Neural progenitor cell (in vitro differentiated cells): Measurements from ENCODE around the gene KRTAP16-1. TPM values are rescaled to one million over a fixed set of nuclear protein-coding genes. Genes with fewer than 3 reads are reported as not detected.

ENCODE experiments used
- DNase-seq: peaks from one replicate; pipeline ENCODE4 v3.0.0-alpha.2; 2016; ENCODE audit warnings: low spot score
- H2AFZ ChIP-seq: fragments of 200-600 bp; sonication (generic); replicated peaks from 2 replicates; pipeline ENCODE4 v1.6.1; 2016; ENCODE audit warnings: antibody characterized with exemption
- H3F3A ChIP-seq: fragments of 200-600 bp; sonication (generic); 2 replicates; pipeline ENCODE4 v1.6.1; 2016; ENCODE audit warnings: antibody characterized with exemption, low read depth
- H3K27ac ChIP-seq: fragments of 200-600 bp; sonication (generic); 2 replicates; pipeline ENCODE4 v1.5.1; 2016; ENCODE audit warnings: mild to moderate bottlenecking
- H3K27me3 ChIP-seq: fragments of 200-600 bp; sonication (generic); 2 replicates; pipeline ENCODE4 v1.6.1; 2016; ENCODE audit warnings: mild to moderate bottlenecking, moderate library complexity
- H3K36me3 ChIP-seq: fragments of 200-600 bp; sonication (generic); 2 replicates; pipeline ENCODE4 v1.5.1; 2016
- H3K4me1 ChIP-seq: fragments of 200-600 bp; sonication (generic); 2 replicates; pipeline ENCODE4 v1.6.1; 2016; ENCODE audit warnings: mixed run types
- H3K4me2 ChIP-seq: fragments of 200-600 bp; sonication (generic); 2 replicates; pipeline ENCODE4 v1.6.1; 2016
- H3K4me3 ChIP-seq: fragments of 200-600 bp; sonication (generic); 2 replicates; pipeline ENCODE4 v1.5.1; 2016
- H3K79me2 ChIP-seq: fragments of 200-600 bp; sonication (generic); 2 replicates; pipeline ENCODE4 v1.6.1; 2016; ENCODE audit warnings: low read depth
- H3K9ac ChIP-seq: fragments of 200-600 bp; sonication (generic); 2 replicates; pipeline ENCODE4 v1.6.1; 2016
- H3K9me3 ChIP-seq: fragments of 200-600 bp; sonication (generic); 2 replicates; pipeline ENCODE4 v1.5.1; 2016; ENCODE audit warnings: low read depth
- H4K20me1 ChIP-seq: fragments of 200-600 bp; sonication (generic); 2 replicates; pipeline ENCODE4 v1.6.1; 2016; ENCODE audit warnings: low read depth
- H3K27ac Mint-ChIP-seq: 3 replicates; pipeline ENCODE4 v1.8.0; 2021; ENCODE audit warnings: mixed read lengths
- H3K27me3 Mint-ChIP-seq: 2 replicates; pipeline ENCODE4 v1.8.0; 2022; ENCODE audit warnings: low read depth, mild to moderate bottlenecking, inconsistent platforms, moderate library complexity, mixed read lengths; ENCODE audit not compliant: insufficient read depth
- H3K36me3 Mint-ChIP-seq: 3 replicates; pipeline ENCODE4 v1.8.0; 2021; ENCODE audit warnings: mixed read lengths
- H3K4me1 Mint-ChIP-seq: 3 replicates; pipeline ENCODE4 v1.8.0; 2021; ENCODE audit warnings: mixed read lengths
- H3K4me3 Mint-ChIP-seq: 3 replicates; pipeline ENCODE4 v1.8.0; 2021; ENCODE audit warnings: mild to moderate bottlenecking, moderate library complexity, mixed read lengths
- H3K9me3 Mint-ChIP-seq: 3 replicates; pipeline ENCODE4 v1.8.0; 2020; ENCODE audit warnings: mixed read lengths
- CTCF ChIP-seq: fragments of 200-600 bp; sonication (generic); IDR thresholded peaks from 2 replicates; pipeline ENCODE4 v1.5.1; 2017; ENCODE audit warnings: antibody characterized with exemption, mild to moderate bottlenecking
- EZH2 ChIP-seq: fragments of 200-600 bp; sonication (generic); IDR thresholded peaks from 2 replicates; pipeline ENCODE4 v1.6.1; 2017; ENCODE audit warnings: antibody characterized with exemption, mild to moderate bottlenecking, moderate library complexity
- EZH2phosphoT487 ChIP-seq: fragments of 200-600 bp; sonication (generic); IDR thresholded peaks from 2 replicates; pipeline ENCODE4 v1.6.1; 2017; ENCODE audit warnings: antibody characterized with exemption
- total RNA-seq: library from RNA; depleted of rRNA; stranded (reverse); fragments of >200 nt; gene quantifications from 2 replicates; pipeline ENCODE4 v1.2.3, GENCODE V29; 2015; ENCODE audit warnings: low replicate concordance

KRTAP16-1 gene
- total RNA-seq, 1 donor from 2014 or later: not detected

- TF ChIP-seq EZH2phosphoT487: no peak
- no peak for TF ChIP-seq EZH2
- no peak for TF ChIP-seq CTCF
- Mint-ChIP-seq H3K9me3 (no peaks in the 10 kb centered on the region), H3K27me3 (peaks cover 2% of the 10 kb centered on the region), H3K36me3 (no peaks in the 10 kb centered on the region), H3K27ac (no peak overlapping the region), H3K4me1 (no peaks in the 10 kb centered on the region), H3K4me3 (no peak overlapping the region)
- Histone ChIP-seq H3K4me2 (no peak overlapping the region), H2AFZ (no peak overlapping the region), H3K36me3 (no peaks in the 10 kb centered on the region), H3K27me3 (no peaks in the 10 kb centered on the region), H3K27ac (no peak overlapping the region), H3K9me3 (no peaks in the 10 kb centered on the region), H4K20me1 (no peaks in the 10 kb centered on the region), H3K9ac (no peak overlapping the region), H3F3A (no peaks in the 10 kb centered on the region), H3K79me2 (no peaks in the 10 kb centered on the region), H3K4me3 (no peak overlapping the region), H3K4me1 (no peaks in the 10 kb centered on the region)
- no peak for DNase-seq
These were observed 10.5 kb downstream of the KRTAP16-1 start for GRCh38 chr17:41298458-41299135.

GRCh38 chr17:41296846-41297245, 12.3 kb downstream of the KRTAP16-1 start:
- Histone ChIP-seq H3K79me2 (no peaks in the 10 kb centered on the region), H3K4me2 (no peak overlapping the region), H3K36me3 (no peaks in the 10 kb centered on the region), H3K27ac (no peak overlapping the region), H3K9me3 (no peaks in the 10 kb centered on the region), H3K9ac (no peak overlapping the region), H2AFZ (no peak overlapping the region), H3K4me1 (no peaks in the 10 kb centered on the region), H3K4me3 (no peak overlapping the region), H4K20me1 (no peaks in the 10 kb centered on the region), H3F3A (no peaks in the 10 kb centered on the region), H3K27me3 (no peaks in the 10 kb centered on the region)
- no peak for DNase-seq
- H3K36me3 Mint-ChIP-seq: no peaks in the 10 kb centered on the region
- no peak overlapping the region for H3K4me3 Mint-ChIP-seq
- H3K27me3 Mint-ChIP-seq: peaks cover 2% of the 10 kb centered on the region
- H3K27ac Mint-ChIP-seq: no peak overlapping the region
- no peaks in the 10 kb centered on the region for H3K9me3 Mint-ChIP-seq
- TF ChIP-seq EZH2phosphoT487 (no peak), EZH2 (no peak), CTCF (no peak)
- no peaks in the 10 kb centered on the region for H3K4me1 Mint-ChIP-seq

GRCh38 chr17:41294016-41294415, 15.1 kb downstream of the KRTAP16-1 start:
- Mint-ChIP-seq H3K27ac (no peak overlapping the region), H3K36me3 (no peaks in the 10 kb centered on the region), H3K4me1 (no peaks in the 10 kb centered on the region), H3K9me3 (no peaks in the 10 kb centered on the region), H3K27me3 (no peaks in the 10 kb centered on the region), H3K4me3 (no peak overlapping the region)
- no peak for DNase-seq
- H3K27me3 ChIP-seq: no peaks in the 10 kb centered on the region
- TF ChIP-seq EZH2phosphoT487 (no peak), CTCF (no peak), EZH2 (no peak)
- H3K79me2 ChIP-seq: no peaks in the 10 kb centered on the region
- H3K36me3 ChIP-seq: no peaks in the 10 kb centered on the region
- no peak overlapping the region for H2AFZ ChIP-seq
- no peak overlapping the region for H3K27ac ChIP-seq
- H3F3A ChIP-seq: no peaks in the 10 kb centered on the region
- H3K4me2 ChIP-seq: no peak overlapping the region
- H3K9me3 ChIP-seq: no peaks in the 10 kb centered on the region
- no peaks in the 10 kb centered on the region for H3K4me1 ChIP-seq
- no peak overlapping the region for H3K4me3 ChIP-seq
- no peak overlapping the region for H3K9ac ChIP-seq
- no peaks in the 10 kb centered on the region for H4K20me1 ChIP-seq
